ENCODE measurements around the gene MAPK10.

The MAPK10 gene

GRCh38 chr4:86107112-86107511, 252.7 kb downstream of the MAPK10 start:
- TF ChIP-seq SIN3A (IDR thresholded peaks at IDR 0.05; ENCODE audit: borderline replicate concordance, insufficient read depth, low read length) (no peak), TAF1 (IDR thresholded peaks at IDR 0.05; ENCODE audit: borderline replicate concordance, insufficient read depth, low read length) (no peak), POLR2AphosphoS5 (IDR thresholded peaks at IDR 0.05; ENCODE audit: low read depth, low read length) (no peak), FOXP2 (optimal IDR thresholded peaks at IDR 0.05; ENCODE audit: borderline replicate concordance, extremely low read depth, extremely low read length, insufficient read depth) (no peak), REST (IDR thresholded peaks at IDR 0.05; ENCODE audit: insufficient read depth in 1 of 2, low read depth in 2 of 2, low read length in 2 of 2) (no peak)

GRCh38 chr4:86106475-86106874, 253.4 kb downstream of the MAPK10 start:
- no peak for TF ChIP-seq REST (IDR thresholded peaks at IDR 0.05; ENCODE audit: insufficient read depth in 1 of 2, low read depth in 2 of 2, low read length in 2 of 2)
- TF ChIP-seq POLR2AphosphoS5 (IDR thresholded peaks at IDR 0.05; ENCODE audit: low read depth, low read length) = no peak
- TF ChIP-seq SIN3A (IDR thresholded peaks at IDR 0.05; ENCODE audit: borderline replicate concordance, insufficient read depth, low read length) = no peak
- no peak for TF ChIP-seq FOXP2 (optimal IDR thresholded peaks at IDR 0.05; ENCODE audit: borderline replicate concordance, extremely low read depth, extremely low read length, insufficient read depth)
- TF ChIP-seq TAF1 (IDR thresholded peaks at IDR 0.05; ENCODE audit: borderline replicate concordance, insufficient read depth, low read length) = no peak

DNA sequence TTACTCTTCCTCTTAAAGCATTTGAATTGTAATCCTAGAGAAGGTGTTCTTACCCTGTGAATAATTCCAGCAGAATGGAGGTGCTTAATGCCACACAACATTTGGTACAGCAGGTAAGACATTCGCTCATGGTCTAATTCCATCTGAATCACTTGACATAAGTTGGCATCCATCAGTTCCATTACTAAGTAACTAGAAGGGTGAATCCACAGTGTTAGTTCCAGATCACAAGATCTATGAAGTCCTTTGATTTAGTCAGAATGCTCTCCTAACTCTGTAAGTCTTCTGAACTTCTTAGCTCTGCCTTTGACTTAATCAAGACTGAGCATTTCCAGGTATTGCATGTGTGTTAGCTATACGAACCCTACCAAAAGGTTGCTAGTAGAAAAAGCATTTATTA, 258.0 kb downstream of the MAPK10 start:
- no peak for TF ChIP-seq SIN3A (IDR thresholded peaks at IDR 0.05; ENCODE audit: borderline replicate concordance, insufficient read depth, low read length)
- TF ChIP-seq POLR2AphosphoS5 (IDR thresholded peaks at IDR 0.05; ENCODE audit: low read depth, low read length) = no peak

DNA sequence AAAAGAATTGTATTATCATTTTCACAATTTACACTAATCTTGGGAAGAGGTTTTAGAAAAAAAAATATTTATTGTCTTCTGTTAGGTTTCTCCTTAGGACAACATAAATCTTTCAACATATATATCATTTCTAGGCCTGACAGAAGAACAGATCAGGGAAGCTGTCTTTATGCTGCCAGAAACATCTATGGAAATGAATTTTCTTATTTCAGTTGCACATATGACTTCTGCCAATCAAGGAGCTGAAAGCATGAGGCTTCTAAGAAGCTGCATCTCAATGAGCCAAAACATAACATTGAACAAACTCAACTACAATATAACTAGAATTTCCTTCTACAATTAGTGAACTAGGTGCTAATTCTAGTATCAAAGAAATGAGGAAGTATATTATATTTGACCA, 258.4 kb downstream of the MAPK10 start:
- TF ChIP-seq TAF1 (IDR thresholded peaks at IDR 0.05; ENCODE audit: borderline replicate concordance, insufficient read depth, low read length) (no peak), REST (IDR thresholded peaks at IDR 0.05; ENCODE audit: insufficient read depth in 1 of 2, low read depth in 2 of 2, low read length in 2 of 2) (no peak), SIN3A (IDR thresholded peaks at IDR 0.05; ENCODE audit: borderline replicate concordance, insufficient read depth, low read length) (no peak), FOXP2 (optimal IDR thresholded peaks at IDR 0.05; ENCODE audit: borderline replicate concordance, extremely low read depth, extremely low read length, insufficient read depth) (no peak), POLR2AphosphoS5 (IDR thresholded peaks at IDR 0.05; ENCODE audit: low read depth, low read length) (no peak)

DNA sequence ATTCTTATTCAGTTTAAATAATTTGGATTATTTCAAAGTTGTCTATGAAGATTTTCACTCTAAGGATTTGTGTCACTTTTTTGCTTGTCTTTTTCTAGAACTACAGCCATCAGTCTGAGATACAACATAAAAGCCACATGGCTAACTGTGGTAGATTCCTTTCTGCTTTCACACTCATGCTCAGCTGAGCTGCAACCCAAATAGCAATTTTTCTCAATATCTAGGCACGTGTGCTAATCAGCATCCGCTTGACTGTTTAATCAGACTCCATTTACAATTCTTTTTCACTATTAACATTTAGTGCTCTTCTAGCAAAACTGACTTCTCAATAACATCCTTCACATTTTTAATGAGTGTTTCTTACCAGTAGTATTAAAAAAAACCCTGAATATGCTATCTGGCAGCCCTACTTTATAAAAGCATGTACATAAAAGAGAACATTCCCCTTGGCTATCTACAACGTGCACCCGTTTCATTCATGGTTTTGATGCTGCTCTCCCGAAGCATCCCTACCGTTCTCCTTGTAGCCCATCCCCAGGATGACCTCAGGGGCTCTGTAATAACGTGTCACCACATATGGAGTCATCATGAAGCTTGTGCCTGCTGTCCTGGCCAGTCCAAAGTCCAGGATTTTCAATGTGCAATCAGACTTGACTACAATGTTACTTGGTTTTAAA, 259.2 kb downstream of the MAPK10 start:
- TF ChIP-seq SIN3A (IDR thresholded peaks at IDR 0.05; ENCODE audit: borderline replicate concordance, insufficient read depth, low read length) (no peak), FOXP2 (optimal IDR thresholded peaks at IDR 0.05; ENCODE audit: borderline replicate concordance, extremely low read depth, extremely low read length, insufficient read depth) (no peak), REST (IDR thresholded peaks at IDR 0.05; ENCODE audit: insufficient read depth in 1 of 2, low read depth in 2 of 2, low read length in 2 of 2) (no peak), POLR2AphosphoS5 (IDR thresholded peaks at IDR 0.05; ENCODE audit: low read depth, low read length) (no peak), TAF1 (IDR thresholded peaks at IDR 0.05; ENCODE audit: borderline replicate concordance, insufficient read depth, low read length) (no peak)

Measured in PFSK-1 (cell line).